A549 (cell line): Measurements from ENCODE around the gene ATF7IP. TPM values are rescaled to one million over a fixed set of nuclear protein-coding genes. Genes with fewer than 3 reads are reported as not detected.

Source experiments
- ATAC-seq, 2 experiments: fragments of 200-7000 bp in 1 of 2; fragments of >200 bp in 1 of 2; cut with Nextera tagmentation in 1 of 2; cut with Tn5 transposase in 1 of 2; 3 replicates each; pipeline versions ENCODE4 v1.8.0 to v1.9.1; 2018 to 2020; ENCODE audit warnings: mild to moderate bottlenecking in 1 of 2, moderate library complexity in 1 of 2
- CTCF ChIA-PET: fragments of 300-600 bp; sonication (Branson Sonifier 250); formaldehyde crosslinking; extraction: SDS; loops from one replicate; lab custom pipeline; 2021; ENCODE audit warnings: antibody characterized with exemption, inconsistent platforms; lab: Yijun Ruan, JAX
- POLR2A ChIA-PET: fragments of 350-600 bp; formaldehyde crosslinking; extraction: SDS; loops from one replicate; lab custom pipeline; 2021; ENCODE audit warnings: antibody characterized with exemption, inconsistent platforms; lab: Yijun Ruan, JAX
- DNase-seq, 2 experiments: peaks; one replicate each; pipeline versions ENCODE4 v3.0.0 to v3.0.0-alpha.2; 2011 to 2016; ENCODE audit warnings: low read depth in 1 of 2, low spot score in 1 of 2
- FAIRE-seq: peaks from 2 replicates; lab custom pipeline; 2011; peaks lifted over from hg19 to GRCh38; lab: Jason Lieb, UNC
- H3K27ac ChIP-seq, 2 experiments: fragments of >200 bp; sonication (Bioruptor Twin); formaldehyde crosslinking; 3 replicates each; pipeline ENCODE4 v1.5.1; 2016 to 2017
- H3K4me1 ChIP-seq: fragments of >200 bp; sonication (Bioruptor Twin); formaldehyde crosslinking; 3 replicates; pipeline ENCODE4 v1.6.1; 2016
- H3K4me2 ChIP-seq: fragments of >200 bp; sonication (Bioruptor Twin); formaldehyde crosslinking; 3 replicates; pipeline ENCODE4 v1.6.1; 2016
- H3K4me3 ChIP-seq: fragments of >200 bp; sonication (Bioruptor Twin); formaldehyde crosslinking; 3 replicates; pipeline ENCODE4 v1.5.1; 2016
- H3K9me3 ChIP-seq: fragments of >200 bp; sonication (Bioruptor Twin); formaldehyde crosslinking; 3 replicates; pipeline ENCODE4 v1.6.1; 2016
- EP300 ChIP-seq, 2 experiments: fragments of >200 bp; sonication (Bioruptor Twin); formaldehyde crosslinking; IDR thresholded peaks; 2 replicates in 1 of 2; 3 replicates in 1 of 2; pipeline ENCODE4 v1.6.1; 2016 to 2017
- ESRRA ChIP-seq: fragments of 150-350 bp; IDR thresholded peaks from 2 replicates; pipeline ENCODE4 v1.6.1; 2014; ENCODE audit warnings: mild to moderate bottlenecking, low read length, borderline replicate concordance
- FOSB ChIP-seq: fragments of 250-450 bp; sonication (Bioruptor Pico); IDR thresholded peaks from 2 replicates; pipeline ENCODE4 v1.5.0; 2020; ENCODE audit warnings: mild to moderate bottlenecking, moderate library complexity
- FOXS1 ChIP-seq: fragments of 250-450 bp; sonication (Bioruptor Pico); IDR thresholded peaks from 2 replicates; pipeline ENCODE4 v1.5.0; 2020; ENCODE audit warnings: mild to moderate bottlenecking, moderate library complexity
- HOXB13 ChIP-seq: fragments of 250-450 bp; sonication (Bioruptor Pico); IDR thresholded peaks from 2 replicates; pipeline ENCODE4 v1.5.0; 2020; ENCODE audit warnings: low read depth, mild to moderate bottlenecking, moderate library complexity
- KDM5A ChIP-seq: fragments of 200-600 bp; sonication (generic); IDR thresholded peaks from 2 replicates; pipeline ENCODE4 v1.6.1; 2016; ENCODE audit warnings: antibody characterized with exemption, mild to moderate bottlenecking
- MAZ ChIP-seq: fragments of 150-350 bp; IDR thresholded peaks from 2 replicates; pipeline ENCODE4 v1.6.1; 2014; ENCODE audit warnings: antibody characterized with exemption, low read depth, low read length, borderline replicate concordance
- RAD21 ChIP-seq, 2 experiments: fragments of >200 bp in 1 of 2; sonication (Bioruptor Twin) in 1 of 2; formaldehyde crosslinking in 1 of 2; IDR thresholded peaks in 1 of 2; conservative IDR thresholded peaks in 1 of 2; 2 replicates in 1 of 2; 3 replicates in 1 of 2; pipeline ENCODE4 v1.6.1; 2012 to 2018; ENCODE audit warnings: inconsistent platforms in 1 of 2
- RNF2 ChIP-seq: fragments of 200-600 bp; sonication (generic); IDR thresholded peaks from 2 replicates; pipeline ENCODE4 v1.6.1; 2016; ENCODE audit warnings: low read depth, mild to moderate bottlenecking, antibody characterized with exemption, moderate library complexity, borderline replicate concordance
- SMC3 ChIP-seq: fragments of >200 bp; sonication (Bioruptor Twin); formaldehyde crosslinking; IDR thresholded peaks from 3 replicates; pipeline ENCODE4 v1.6.1; 2018; ENCODE audit warnings: inconsistent platforms
- SREBF2 ChIP-seq: fragments of 450-650 bp; IDR thresholded peaks from 2 replicates; pipeline ENCODE4 v1.6.1; 2014; ENCODE audit warnings: mild to moderate bottlenecking, moderate library complexity
- TFCP2L1 ChIP-seq: fragments of 250-450 bp; sonication (Bioruptor Pico); IDR thresholded peaks from 2 replicates; pipeline ENCODE4 v1.5.0; 2021; ENCODE audit warnings: mild to moderate bottlenecking
- ZSCAN20 ChIP-seq: fragments of 250-450 bp; sonication (Bioruptor Pico); IDR thresholded peaks from 2 replicates; pipeline ENCODE4 v1.8.0; 2022; ENCODE audit warnings: mild to moderate bottlenecking, moderate library complexity
- WGBS: methylation state at CpG from one replicate; pipeline ENCODE4 v1.1.6; 2017; ENCODE audit errors: missing lambda C conversion rate; 5-methylcytosine and 5-hydroxymethylcytosine counted together
- polyA plus RNA-seq, 4 experiments: library from polyadenylated mRNA; depleted of rRNA in 3 of 4; stranded (reverse); fragments of >200 nt; fragmentation: RNase III in 1 of 4; extraction: RNeasy Plus Mini Kit Qiagen cat#74134 plus additional on column Dnase treatment in 1 of 4; gene quantifications; 2 replicates in 3 of 4; 3 replicates in 1 of 4; pipeline ENCODE4 v1.2.3, GENCODE V29; 2011 to 2017
- TF ChIP-seq, protein P1 (sequence below): fragments of >200 bp; sonication (Bioruptor Twin); formaldehyde crosslinking; IDR thresholded peaks from 2 replicates; pipeline ENCODE4 v1.6.1; 2016

The ATF7IP gene
- polyA plus RNA-seq, 2 of the 4 experiments (the other 2 are of a cell fraction), result 5.6 to 14.2 TPM

- no peak for TF ChIP-seq HOXB13 (CRISPR knock-in tag)
- no peak for TF ChIP-seq RAD21 (conservative IDR thresholded peaks at IDR 0.05 in 1 of 2, IDR thresholded peaks at IDR 0.05 in 1 of 2)
- no peak for TF ChIP-seq FOXS1
- TF ChIP-seq SMC3, result no peak
- no peak for TF ChIP-seq TFCP2L1
- no peak for TF ChIP-seq RNF2
- TF ChIP-seq KDM5A, result no peak
- CTCF ChIA-PET, result interaction anchor here (0.8 kb wide), 1 partner anchor 33 kb away, joined by 3 read pairs; no protein-coding TSS in a partner anchor
- POLR2A ChIA-PET, result no interaction called here
- Histone ChIP-seq H3K4me3 (no peak overlapping the region), H3K4me2 (no peak overlapping the region), H3K27ac (no peak overlapping the region), H3K9me3 (peaks cover 4% of the 10 kb centered on the region; the same call in 1 of the 3 replicates), H3K4me1 (no peaks in the 10 kb centered on the region)
- DNase-seq (no peak), FAIRE-seq (no peak), ATAC-seq (no peak)
- 85% methylated on average over 4 of the region's 4 CpGs for WGBS
These were observed 182.1 kb downstream of the ATF7IP start for GRCh38 chr12:14547571-14547970.

DNA sequence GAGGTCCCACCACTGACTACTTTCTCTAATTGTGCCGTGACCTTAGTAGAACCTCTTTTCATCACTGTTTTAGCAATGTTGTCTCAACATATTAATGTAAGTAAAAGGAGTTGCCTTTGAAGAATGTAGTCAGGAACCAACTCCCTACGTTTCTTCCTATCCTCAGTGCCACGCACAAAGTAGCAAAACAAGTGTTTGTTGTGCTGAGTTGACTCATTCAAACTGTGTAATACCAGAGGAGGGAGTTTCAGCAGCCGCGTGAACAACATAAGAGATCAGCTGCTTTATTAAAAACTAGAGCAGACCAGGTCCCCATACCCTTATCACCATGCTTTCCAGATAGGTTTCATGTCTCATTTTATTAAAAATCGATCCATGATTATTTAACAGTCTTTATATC lies 183.1 kb downstream of the ATF7IP start:
- ChIA-PET POLR2A (no interaction called here), CTCF (interaction anchor here (0.5 kb wide), 1 partner anchor 75 kb away, joined by 3 read pairs; no protein-coding TSS in a partner anchor)
- FAIRE-seq, result no peak
- H3K4me1 ChIP-seq, result no peaks in the 10 kb centered on the region
- ATAC-seq, result no peak
- no peak overlapping the region for H3K4me3 ChIP-seq
- H3K9me3 ChIP-seq, result peaks cover 4% of the 10 kb centered on the region; the same call in 1 of the 3 replicates
- TF ChIP-seq, protein P1, sequence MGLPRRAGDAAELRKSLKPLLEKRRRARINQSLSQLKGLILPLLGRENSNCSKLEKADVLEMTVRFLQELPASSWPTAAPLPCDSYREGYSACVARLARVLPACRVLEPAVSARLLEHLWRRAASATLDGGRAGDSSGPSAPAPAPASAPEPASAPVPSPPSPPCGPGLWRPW, result no peak
- TF ChIP-seq ESRRA, result no peak
- TF ChIP-seq FOSB, result no peak
- TF ChIP-seq ZSCAN20 (CRISPR knock-in tag), result no peak
- TF ChIP-seq SREBF2, result no peak
- no peak for TF ChIP-seq EP300 (IDR thresholded peaks at IDR 0.05)
- TF ChIP-seq MAZ, result no peak
- 53% methylated on average over 6 of the region's 6 CpGs for WGBS
- no peak overlapping the region for H3K27ac ChIP-seq
- DNase-seq, result no peak
- H3K4me2 ChIP-seq, result no peak overlapping the region

Other genes with a start within 250 kb of the ATF7IP start
- 10.2 and 10.3 TPM in 2 replicates for gene PLBD1, start 202.2 kb downstream of the ATF7IP start, polyA plus RNA-seq (2011; rRNA removed)
- gene PLBD1, start 202.2 kb downstream of the ATF7IP start, polyA plus RNA-seq (2017; fragmentation: RNase III; extraction: RNeasy Plus Mini Kit Qiagen cat#74134 plus additional on column Dnase treatment), result 4.0 to 6.0 TPM (median 4.9 TPM) in 3 replicates